WERI-Rb-1 (cell line): ENCODE results near the gene RGL2.
A peak's percentile ranks its signal among the peaks of the same experiment; 100 is the strongest.

Experiments used
- DNase-seq: peaks from one replicate; pipeline ENCODE4 v3.0.0-alpha.2; 2020
- H3K27ac ChIP-seq: fragments of 250-450 bp; sonication (Bioruptor Pico); 2 replicates; pipeline ENCODE4 v1.5.1; 2020; ENCODE audit warnings: mild to moderate bottlenecking, moderate library complexity
- H3K27me3 ChIP-seq: fragments of 250-450 bp; sonication (Bioruptor Pico); 2 replicates; pipeline ENCODE4 v1.5.1; 2021; ENCODE audit warnings: mild to moderate bottlenecking, low read depth, moderate library complexity; ENCODE audit not compliant: insufficient read depth, severe bottlenecking
- H3K36me3 ChIP-seq: fragments of 250-450 bp; sonication (Bioruptor Pico); 2 replicates; pipeline ENCODE4 v1.5.1; 2020; ENCODE audit warnings: mild to moderate bottlenecking, moderate library complexity
- H3K4me3 ChIP-seq: 2 replicates; pipeline ENCODE4 v1.5.1; 2011; ENCODE audit warnings: low read depth, mild to moderate bottlenecking, control low read depth, low read length
- H3K9me3 ChIP-seq: fragments of 250-450 bp; sonication (Bioruptor Pico); 2 replicates; pipeline ENCODE4 v1.5.1; 2021; ENCODE audit warnings: mild to moderate bottlenecking, moderate library complexity; ENCODE audit not compliant: severe bottlenecking
- TF ChIP-seq, protein P1 (sequence below): IDR thresholded peaks from 2 replicates; pipeline ENCODE4 v1.5.1; 2011; ENCODE audit warnings: low read depth, mild to moderate bottlenecking, control low read depth, inconsistent platforms, low read length

RGL2 gene

DNA sequence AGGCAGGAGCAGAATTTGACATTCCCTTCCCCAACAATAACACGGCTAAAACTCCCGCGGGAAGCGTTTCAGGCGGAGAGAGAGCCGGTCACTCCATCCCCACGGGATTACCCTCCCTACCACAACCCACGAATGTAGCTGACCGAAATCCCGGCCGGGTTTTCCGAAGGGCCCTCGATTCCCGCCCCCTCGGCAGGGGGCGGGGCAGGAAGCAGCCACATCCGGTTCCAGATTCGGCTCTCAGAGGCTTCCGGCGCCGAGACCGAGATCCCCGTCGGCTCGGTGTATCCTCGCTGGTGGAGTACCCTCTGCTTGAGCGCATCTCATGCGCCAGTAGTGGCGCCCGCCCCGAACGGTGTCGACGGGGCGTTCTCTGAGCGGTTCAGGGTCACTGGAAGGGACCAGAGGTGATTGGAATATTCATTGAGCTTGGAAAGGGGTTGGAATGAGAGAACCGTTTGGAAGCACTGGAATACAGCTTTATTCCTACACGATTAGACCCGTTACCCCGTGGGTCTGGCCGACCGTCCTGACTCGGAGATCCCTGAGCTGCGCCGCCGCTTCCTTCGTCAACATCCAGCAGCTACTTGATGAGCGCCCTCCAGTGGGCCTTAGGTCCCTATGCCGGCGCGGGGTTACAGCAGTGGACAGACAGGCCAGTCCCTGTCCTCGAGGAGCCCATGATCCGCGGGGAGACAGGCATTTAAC lies 649 bp upstream of the RGL2 start:
- TF ChIP-seq, protein P1, sequence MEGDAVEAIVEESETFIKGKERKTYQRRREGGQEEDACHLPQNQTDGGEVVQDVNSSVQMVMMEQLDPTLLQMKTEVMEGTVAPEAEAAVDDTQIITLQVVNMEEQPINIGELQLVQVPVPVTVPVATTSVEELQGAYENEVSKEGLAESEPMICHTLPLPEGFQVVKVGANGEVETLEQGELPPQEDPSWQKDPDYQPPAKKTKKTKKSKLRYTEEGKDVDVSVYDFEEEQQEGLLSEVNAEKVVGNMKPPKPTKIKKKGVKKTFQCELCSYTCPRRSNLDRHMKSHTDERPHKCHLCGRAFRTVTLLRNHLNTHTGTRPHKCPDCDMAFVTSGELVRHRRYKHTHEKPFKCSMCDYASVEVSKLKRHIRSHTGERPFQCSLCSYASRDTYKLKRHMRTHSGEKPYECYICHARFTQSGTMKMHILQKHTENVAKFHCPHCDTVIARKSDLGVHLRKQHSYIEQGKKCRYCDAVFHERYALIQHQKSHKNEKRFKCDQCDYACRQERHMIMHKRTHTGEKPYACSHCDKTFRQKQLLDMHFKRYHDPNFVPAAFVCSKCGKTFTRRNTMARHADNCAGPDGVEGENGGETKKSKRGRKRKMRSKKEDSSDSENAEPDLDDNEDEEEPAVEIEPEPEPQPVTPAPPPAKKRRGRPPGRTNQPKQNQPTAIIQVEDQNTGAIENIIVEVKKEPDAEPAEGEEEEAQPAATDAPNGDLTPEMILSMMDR, result peak; percentile 93
- Histone ChIP-seq H3K27ac (peak overlapping the region; percentile 87), H3K4me3 (peak overlapping the region; percentile 71), H3K27me3 (no peaks in the 10 kb centered on the region), H3K9me3 (no peaks in the 10 kb centered on the region), H3K36me3 (peaks cover 25% of the 10 kb centered on the region)
- DNase-seq, result peak; percentile 99

DNA sequence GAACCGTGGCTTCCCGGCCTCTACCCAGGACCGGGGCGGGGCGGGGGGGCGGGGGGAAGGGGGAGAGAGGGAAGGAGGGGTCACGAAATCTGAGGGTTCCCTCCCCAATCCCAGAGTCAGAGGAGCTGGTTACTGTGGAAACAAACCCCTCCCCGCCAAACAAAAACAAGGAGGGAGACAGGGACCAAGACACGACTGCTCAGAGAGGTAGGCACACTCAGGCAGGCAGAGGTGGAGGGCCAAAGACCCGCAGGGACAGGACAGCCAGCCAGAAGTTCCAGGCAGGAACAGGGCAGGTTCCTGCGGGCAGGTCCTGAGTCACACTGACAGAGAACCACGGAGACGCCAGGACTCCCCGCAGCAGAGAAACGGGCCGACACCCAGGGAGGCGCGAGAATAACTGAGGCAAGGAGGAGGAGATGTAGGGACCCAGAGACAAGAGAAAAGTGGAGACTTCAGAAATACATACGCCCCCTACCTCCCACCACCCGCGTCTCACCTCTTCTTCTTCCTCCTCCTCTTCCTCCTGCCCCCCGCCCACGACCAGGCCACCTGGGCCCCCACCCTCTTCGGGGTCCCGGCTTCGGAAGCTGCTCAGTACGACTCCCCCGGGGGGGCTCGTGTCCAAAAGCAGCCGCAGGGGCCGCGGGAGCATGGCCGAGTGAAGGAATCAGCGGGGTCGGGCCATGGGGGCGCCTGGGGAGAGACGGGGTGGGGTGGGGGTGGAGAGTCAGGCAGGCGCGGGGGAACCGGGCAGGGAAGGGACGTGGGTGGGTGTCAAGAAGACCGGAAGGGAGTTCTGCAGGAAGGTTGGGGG lies 578 bp downstream of the RGL2 start:
- peak; percentile 79 for DNase-seq
- TF ChIP-seq, protein P1, result peak; percentile 24; the same call in 1 of the 2 replicates
- peak overlapping the region; percentile 87 for H3K27ac ChIP-seq
- H3K27me3 ChIP-seq, result no peaks in the 10 kb centered on the region
- peaks cover 37% of the 10 kb centered on the region for H3K36me3 ChIP-seq
- peak overlapping the region; percentile 71 for H3K4me3 ChIP-seq
- H3K9me3 ChIP-seq, result no peaks in the 10 kb centered on the region

DNA sequence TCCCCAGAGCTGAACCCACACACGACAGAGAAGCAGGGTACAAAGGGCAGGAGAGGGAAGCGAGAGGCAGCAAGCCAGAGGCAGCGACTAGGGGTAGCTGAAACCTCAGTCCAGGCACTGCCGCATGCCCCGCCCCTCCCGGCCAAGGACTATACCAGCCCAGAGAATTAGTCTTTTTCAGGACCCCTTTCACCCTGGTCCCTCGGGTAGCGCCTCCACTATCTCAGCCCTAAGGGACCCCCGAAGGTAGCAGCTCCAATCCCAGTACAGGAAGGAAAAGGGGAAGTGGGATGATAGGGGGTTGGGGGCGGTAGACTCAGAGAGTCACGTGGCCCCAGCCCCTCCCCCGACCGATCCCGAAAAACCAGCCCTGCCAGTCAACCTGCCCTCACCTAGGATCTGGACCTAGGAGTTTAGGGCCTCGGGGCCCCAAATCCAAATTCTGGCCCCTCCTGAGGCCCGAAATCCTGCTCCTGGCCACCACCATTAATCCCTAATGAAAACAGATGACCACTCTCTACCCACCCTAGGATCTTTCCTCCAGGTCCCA lies 1.3 kb downstream of the RGL2 start:
- Histone ChIP-seq H3K4me3 (peak overlapping the region; percentile 71), H3K27ac (peak overlapping the region; percentile 40; the same call in 1 of the 2 replicates), H3K27me3 (no peaks in the 10 kb centered on the region), H3K9me3 (no peaks in the 10 kb centered on the region), H3K36me3 (peaks cover 43% of the 10 kb centered on the region)
- peak; percentile 61 for DNase-seq
- TF ChIP-seq, protein P1, result no peak

DNA sequence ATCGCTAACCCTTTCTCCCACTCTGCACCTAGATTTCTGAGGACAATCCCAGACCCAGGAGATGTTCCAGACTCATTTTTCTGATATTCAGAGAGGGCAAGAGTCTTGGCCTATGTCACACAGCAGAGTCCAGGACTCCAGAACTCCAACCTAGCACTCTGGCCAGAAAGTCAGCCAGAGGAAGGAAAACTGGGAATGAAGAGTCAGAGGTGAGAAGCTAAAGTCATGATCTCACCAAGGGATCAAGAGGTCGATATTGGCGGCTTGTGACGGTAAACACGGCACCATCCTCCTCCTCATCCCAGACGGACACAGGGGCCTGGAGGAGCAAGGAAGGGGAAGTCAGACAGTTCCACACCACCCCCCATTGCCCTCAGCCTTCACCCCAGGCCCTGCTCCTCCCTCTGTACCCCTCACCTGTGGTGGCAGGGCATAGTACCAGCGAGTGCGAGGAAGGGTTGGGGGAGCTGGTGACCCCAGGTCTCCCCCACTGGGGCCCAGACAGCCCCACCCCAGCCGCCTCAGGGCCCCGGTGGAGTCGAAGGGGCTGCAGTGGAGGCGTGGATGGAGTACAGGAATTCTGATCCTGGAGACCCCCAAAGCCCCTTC lies 1.8 kb downstream of the RGL2 start:
- Histone ChIP-seq H3K4me3 (no peak overlapping the region; the same call in 1 of the 2 replicates), H3K9me3 (no peaks in the 10 kb centered on the region), H3K27me3 (no peaks in the 10 kb centered on the region), H3K36me3 (peaks cover 48% of the 10 kb centered on the region), H3K27ac (no peak overlapping the region)
- TF ChIP-seq, protein P1, result no peak
- no peak for DNase-seq

DNA sequence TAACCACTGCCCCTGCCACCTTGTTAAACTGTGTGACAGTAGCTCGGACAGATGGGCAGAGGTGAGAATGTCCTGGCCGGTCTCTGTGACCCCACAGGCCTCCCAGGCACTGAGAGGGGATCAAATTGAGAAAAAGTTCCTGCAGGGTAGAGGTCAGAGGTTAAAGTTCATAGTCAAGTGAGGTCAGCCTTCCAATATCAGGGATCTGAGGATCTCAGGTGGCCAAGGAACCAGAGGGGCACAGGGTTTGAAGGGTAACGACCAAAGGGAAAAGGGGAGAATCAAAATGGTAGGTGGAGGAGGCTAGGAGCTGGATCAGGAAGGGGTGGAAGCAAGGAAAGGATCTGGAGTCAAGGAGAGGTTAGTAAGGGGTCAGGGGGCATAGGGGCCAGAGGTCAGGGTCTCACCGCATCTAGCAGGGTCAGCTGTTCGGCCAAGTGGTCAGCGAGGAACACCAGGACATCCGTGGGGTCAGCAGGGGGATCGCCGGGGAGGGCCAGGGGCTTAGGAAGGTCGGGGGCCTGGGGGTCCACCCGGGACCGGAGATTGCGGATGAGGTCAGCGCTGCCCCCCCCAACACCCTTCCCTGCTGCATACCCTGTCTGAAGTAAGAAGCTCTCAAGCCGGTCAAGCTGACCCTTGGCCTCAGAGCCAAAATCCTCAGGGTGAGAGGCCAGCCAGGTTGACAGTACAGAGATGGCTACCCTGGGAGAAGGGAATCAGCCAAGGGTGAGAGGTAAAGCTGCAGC lies 2.9 kb downstream of the RGL2 start:
- H3K27ac ChIP-seq, result no peak overlapping the region
- TF ChIP-seq, protein P1, result no peak
- no peak overlapping the region for H3K4me3 ChIP-seq
- H3K9me3 ChIP-seq, result no peaks in the 10 kb centered on the region
- H3K36me3 ChIP-seq, result peaks cover 60% of the 10 kb centered on the region
- DNase-seq, result no peak
- no peaks in the 10 kb centered on the region for H3K27me3 ChIP-seq
